ENCODE results near the gene PFDN4. TPM values are rescaled to one million over a fixed set of nuclear protein-coding genes. Genes with fewer than 3 reads are reported as not detected.

Gene PFDN4
- total RNA-seq, 1 experiment from 2014 or later = 90.1 TPM

- TF ChIP-seq, protein P1, sequence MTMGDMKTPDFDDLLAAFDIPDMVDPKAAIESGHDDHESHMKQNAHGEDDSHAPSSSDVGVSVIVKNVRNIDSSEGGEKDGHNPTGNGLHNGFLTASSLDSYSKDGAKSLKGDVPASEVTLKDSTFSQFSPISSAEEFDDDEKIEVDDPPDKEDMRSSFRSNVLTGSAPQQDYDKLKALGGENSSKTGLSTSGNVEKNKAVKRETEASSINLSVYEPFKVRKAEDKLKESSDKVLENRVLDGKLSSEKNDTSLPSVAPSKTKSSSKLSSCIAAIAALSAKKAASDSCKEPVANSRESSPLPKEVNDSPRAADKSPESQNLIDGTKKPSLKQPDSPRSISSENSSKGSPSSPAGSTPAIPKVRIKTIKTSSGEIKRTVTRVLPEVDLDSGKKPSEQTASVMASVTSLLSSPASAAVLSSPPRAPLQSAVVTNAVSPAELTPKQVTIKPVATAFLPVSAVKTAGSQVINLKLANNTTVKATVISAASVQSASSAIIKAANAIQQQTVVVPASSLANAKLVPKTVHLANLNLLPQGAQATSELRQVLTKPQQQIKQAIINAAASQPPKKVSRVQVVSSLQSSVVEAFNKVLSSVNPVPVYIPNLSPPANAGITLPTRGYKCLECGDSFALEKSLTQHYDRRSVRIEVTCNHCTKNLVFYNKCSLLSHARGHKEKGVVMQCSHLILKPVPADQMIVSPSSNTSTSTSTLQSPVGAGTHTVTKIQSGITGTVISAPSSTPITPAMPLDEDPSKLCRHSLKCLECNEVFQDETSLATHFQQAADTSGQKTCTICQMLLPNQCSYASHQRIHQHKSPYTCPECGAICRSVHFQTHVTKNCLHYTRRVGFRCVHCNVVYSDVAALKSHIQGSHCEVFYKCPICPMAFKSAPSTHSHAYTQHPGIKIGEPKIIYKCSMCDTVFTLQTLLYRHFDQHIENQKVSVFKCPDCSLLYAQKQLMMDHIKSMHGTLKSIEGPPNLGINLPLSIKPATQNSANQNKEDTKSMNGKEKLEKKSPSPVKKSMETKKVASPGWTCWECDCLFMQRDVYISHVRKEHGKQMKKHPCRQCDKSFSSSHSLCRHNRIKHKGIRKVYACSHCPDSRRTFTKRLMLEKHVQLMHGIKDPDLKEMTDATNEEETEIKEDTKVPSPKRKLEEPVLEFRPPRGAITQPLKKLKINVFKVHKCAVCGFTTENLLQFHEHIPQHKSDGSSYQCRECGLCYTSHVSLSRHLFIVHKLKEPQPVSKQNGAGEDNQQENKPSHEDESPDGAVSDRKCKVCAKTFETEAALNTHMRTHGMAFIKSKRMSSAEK (CRISPR knock-in tag; IDR thresholded peaks at IDR 0.05; ENCODE audit: borderline replicate concordance) = no peak
- TF ChIP-seq GTF2I (CRISPR knock-in tag; conservative IDR thresholded peaks at IDR 0.05) = peak; percentile 91
Measured at GRCh38 chr20:54207053-54207742, 689 bp upstream of the PFDN4 start.

DNA sequence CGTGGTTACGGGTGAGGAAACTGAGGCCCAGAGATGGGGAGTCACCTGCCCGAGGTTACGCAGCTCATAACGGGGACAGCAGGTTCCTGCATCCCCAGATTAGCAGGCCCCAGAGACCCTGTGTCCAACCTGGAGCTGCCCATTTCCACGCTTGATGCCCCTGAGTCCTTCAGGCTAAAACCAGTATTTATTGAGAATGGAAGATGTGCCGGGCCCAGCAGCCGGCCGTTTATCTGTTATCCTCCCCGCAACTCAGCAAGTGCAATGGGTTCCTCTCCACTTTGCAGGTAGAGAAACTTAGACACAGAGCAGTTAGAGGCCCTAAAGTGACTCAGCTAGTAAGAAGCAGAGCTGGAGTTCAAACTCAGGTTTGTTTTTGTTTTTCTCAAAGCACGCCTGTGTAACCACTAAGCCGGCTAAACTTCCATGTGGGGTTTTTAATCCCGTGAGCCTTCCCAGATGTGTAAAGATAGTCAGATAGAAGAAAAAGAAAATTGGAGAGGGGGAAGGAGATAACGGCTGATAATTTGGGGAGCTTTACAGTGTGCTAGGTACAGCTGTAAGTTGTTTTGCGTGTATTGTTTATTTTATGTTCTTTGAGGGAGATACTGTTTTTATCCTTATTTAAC, 775 bp downstream of the PFDN4 start:
- ChIA-PET CTCF (interaction anchor here (0.6 to 2.1 kb wide), 16 partner anchors 11 to 1034 kb away, joined by 3 to 11 read pairs (median 4); no protein-coding TSS in a partner anchor), POLR2A (interaction anchor here (1.4 kb wide), 1 partner anchor 67 kb away, joined by 3 read pairs; no protein-coding TSS in a partner anchor)
- TF ChIP-seq HMGA2 (CRISPR knock-in tag; IDR thresholded peaks at IDR 0.05) = no peak
- 0 out of 2 replicates have a peak, but pooled peaks have one; percentile 3 for TF ChIP-seq ETV6 (CRISPR knock-in tag; IDR thresholded peaks at IDR 0.05)
- Mint-ChIP-seq H3K36me3 (peaks cover 5% of the 10 kb centered on the region), H3K27me3 (ENCODE audit: low read depth) (no peaks in the 10 kb centered on the region), H3K4me3 (peak overlapping the region; percentile 92), H3K9me3 (no peaks in the 10 kb centered on the region), H3K27ac (peak overlapping the region; percentile 26; the same call in 1 of the 2 replicates), H3K4me1 (peaks cover 21% of the 10 kb centered on the region)
- DNase-seq (ENCODE audit: low spot score) (no peak), ATAC-seq (peak; percentile 8; the same call in 1 of the 2 replicates)

More at GRCh38 chr20:54207053-54207742, 689 bp upstream of the PFDN4 start:
- no peaks in the 10 kb centered on the region for H3K27me3 Mint-ChIP-seq (ENCODE audit: low read depth)
- no peak; the same call in 1 of the 2 replicates for ATAC-seq
- H3K4me3 Mint-ChIP-seq = peak overlapping the region; percentile 96
- ChIA-PET CTCF (interaction anchor here (0.6 to 2.1 kb wide), 9 partner anchors 10 to 224 kb away, joined by 3 to 11 read pairs (median 5); no protein-coding TSS in a partner anchor), POLR2A (interaction anchor here (1.4 kb wide), 1 partner anchor 66 kb away, joined by 3 read pairs; no protein-coding TSS in a partner anchor)
- peaks cover 5% of the 10 kb centered on the region for H3K36me3 Mint-ChIP-seq
- H3K9me3 Mint-ChIP-seq = no peaks in the 10 kb centered on the region
- DNase-seq (ENCODE audit: low spot score) = no peak
- peaks cover 21% of the 10 kb centered on the region for H3K4me1 Mint-ChIP-seq
- H3K27ac Mint-ChIP-seq = no peak overlapping the region

- H3K36me3 Mint-ChIP-seq = peaks cover 5% of the 10 kb centered on the region
- POLR2A ChIA-PET = no interaction called here
- H3K4me1 Mint-ChIP-seq = peaks cover 21% of the 10 kb centered on the region
- no peaks in the 10 kb centered on the region for H3K9me3 Mint-ChIP-seq
- H3K27ac Mint-ChIP-seq = peak overlapping the region; percentile 19; the same call in 1 of the 2 replicates
- no peaks in the 10 kb centered on the region for H3K27me3 Mint-ChIP-seq (ENCODE audit: low read depth)
- CTCF ChIA-PET = interaction anchor here (1.3 to 2.1 kb wide), 3 partner anchors 106 to 440 kb away, joined by 6 to 11 read pairs (median 7); no protein-coding TSS in a partner anchor
- H3K4me3 Mint-ChIP-seq = peak overlapping the region; percentile 92
- ATAC-seq (no peak), DNase-seq (ENCODE audit: low spot score) (no peak)
- TF ChIP-seq, protein P2, sequence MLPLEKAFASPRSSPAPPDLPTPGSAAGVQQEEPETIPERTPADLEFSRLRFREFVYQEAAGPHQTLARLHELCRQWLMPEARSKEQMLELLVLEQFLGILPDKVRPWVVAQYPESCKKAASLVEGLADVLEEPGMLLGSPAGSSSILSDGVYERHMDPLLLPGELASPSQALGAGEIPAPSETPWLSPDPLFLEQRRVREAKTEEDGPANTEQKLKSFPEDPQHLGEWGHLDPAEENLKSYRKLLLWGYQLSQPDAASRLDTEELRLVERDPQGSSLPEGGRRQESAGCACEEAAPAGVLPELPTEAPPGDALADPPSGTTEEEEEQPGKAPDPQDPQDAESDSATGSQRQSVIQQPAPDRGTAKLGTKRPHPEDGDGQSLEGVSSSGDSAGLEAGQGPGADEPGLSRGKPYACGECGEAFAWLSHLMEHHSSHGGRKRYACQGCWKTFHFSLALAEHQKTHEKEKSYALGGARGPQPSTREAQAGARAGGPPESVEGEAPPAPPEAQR (CRISPR knock-in tag; IDR thresholded peaks at IDR 0.05) = no peak
- TF ChIP-seq ATF6 (CRISPR knock-in tag; IDR thresholded peaks at IDR 0.05) = no peak
- no peak for TF ChIP-seq NR1H2 (CRISPR knock-in tag; IDR thresholded peaks at IDR 0.05)
- no peak for TF ChIP-seq FOXK1 (CRISPR knock-in tag; IDR thresholded peaks at IDR 0.05)
- TF ChIP-seq ZNF317 (CRISPR knock-in tag; IDR thresholded peaks at IDR 0.05; ENCODE audit: borderline replicate concordance, low read depth) = no peak
- TF ChIP-seq AR (CRISPR knock-in tag; IDR thresholded peaks at IDR 0.05) = no peak
- TF ChIP-seq ESRRA (CRISPR knock-in tag; IDR thresholded peaks at IDR 0.05; ENCODE audit: borderline replicate concordance) = no peak
- no peak for TF ChIP-seq ZBTB21 (CRISPR knock-in tag; IDR thresholded peaks at IDR 0.05; ENCODE audit: borderline replicate concordance)
- TF ChIP-seq SMAD4 (CRISPR knock-in tag; IDR thresholded peaks at IDR 0.05) = no peak
- TF ChIP-seq NFYB (CRISPR knock-in tag; conservative IDR thresholded peaks at IDR 0.05; ENCODE audit: low read depth) = no peak
- TF ChIP-seq TEAD4 (CRISPR knock-in tag; IDR thresholded peaks at IDR 0.05) = no peak
- TF ChIP-seq IRF2 (CRISPR knock-in tag; IDR thresholded peaks at IDR 0.05; ENCODE audit: borderline replicate concordance, low read depth) = no peak
Measured at GRCh38 chr20:54209216-54209813, 1.4 kb downstream of the PFDN4 start.

All from WTC11 (cell line).